OCI-M2 (cell line): Measurements from ENCODE around the gene TRIM29.
"Not testable (repeated sequence)": the region's sequence is repeated elsewhere in the genome, so short reads cannot be mapped to it uniquely, and the experiment has no call there.

Experiments
- DNase-seq: peaks from one replicate; lab custom pipeline; 2025; ENCODE audit not compliant: unreplicated experiment; lab: John Stamatoyannopoulos, UW

TRIM29 gene

GRCh38 chr11:120137611-120138521 lies at the start of gene TRIM29:
Gene TRIM29 (minus strand): TSS chr11:120138113. CDS start chr11:120138031, 82 bp downstream.
- no peak for DNase-seq

GRCh38 chr11:120186774-120187591 lies 49.1 kb upstream of the TRIM29 start:
- DNase-seq, result no peak

GRCh38 chr11:120186456-120186773 lies 48.5 kb upstream of the TRIM29 start:
- no peak for DNase-seq

- DNase-seq, result no peak
These were observed 48.0 kb upstream of the TRIM29 start for GRCh38 chr11:120185706-120186455.

- DNase-seq, result no peak
These were observed 47.2 kb upstream of the TRIM29 start for GRCh38 chr11:120184946-120185705.

- DNase-seq, result no peak
These were observed 46.5 kb upstream of the TRIM29 start for GRCh38 chr11:120184371-120184945.

GRCh38 chr11:120183701-120184141 lies 45.8 kb upstream of the TRIM29 start:
- no peak for DNase-seq

GRCh38 chr11:120182790-120183491 lies 45.0 kb upstream of the TRIM29 start:
- no peak for DNase-seq

GRCh38 chr11:120182372-120182771 lies 44.5 kb upstream of the TRIM29 start:
- DNase-seq, result no peak

GRCh38 chr11:120181376-120181975 lies 43.6 kb upstream of the TRIM29 start:
- DNase-seq, result no peak

GRCh38 chr11:120180551-120181232 lies 42.8 kb upstream of the TRIM29 start:
- DNase-seq, result no peak

GRCh38 chr11:120180063-120180462 lies 42.1 kb upstream of the TRIM29 start:
- DNase-seq, result not testable (repeated sequence)

- DNase-seq, result no peak
These were observed 41.3 kb upstream of the TRIM29 start for GRCh38 chr11:120179057-120179672.

- no peak for DNase-seq
These were observed 40.7 kb upstream of the TRIM29 start for GRCh38 chr11:120178561-120179056.

GRCh38 chr11:120174866-120175265 lies 37.0 kb upstream of the TRIM29 start:
- no peak for DNase-seq

GRCh38 chr11:120173807-120174206 lies 35.9 kb upstream of the TRIM29 start:
- DNase-seq, result no peak

- DNase-seq, result no peak
These were observed 35.2 kb upstream of the TRIM29 start for GRCh38 chr11:120173019-120173705.
